ENCODE measurements around the gene FNIP1. TPM values are rescaled to one million over a fixed set of nuclear protein-coding genes. Genes with fewer than 3 reads are reported as not detected.

Gene FNIP1
- total and polyA plus RNA-seq, 2 of the 13 experiments (the other 11 are each of a cell fraction or from before 2014, with no cell fraction given), result 10.9 to 29.3 TPM

DNA sequence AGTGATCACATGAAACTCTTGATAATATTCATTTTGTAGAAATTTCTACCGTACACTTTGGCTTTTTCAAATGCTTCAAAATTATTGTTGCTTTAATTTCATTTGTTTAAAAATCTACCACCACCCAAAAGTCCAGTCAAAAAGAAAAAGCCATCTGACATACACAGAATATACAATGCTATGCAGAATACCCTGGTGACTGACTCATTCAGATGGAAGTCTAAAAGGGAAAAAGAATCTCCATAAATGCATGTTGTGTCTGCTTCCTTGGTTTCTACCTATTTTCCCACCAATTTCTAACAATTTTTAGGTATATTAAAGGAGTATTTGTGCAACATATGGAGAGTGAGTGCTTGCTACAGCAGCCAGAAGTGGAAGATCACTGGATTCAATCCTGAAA is 152.4 kb downstream of the FNIP1 start (continued):
- TF ChIP-seq FLYWCH1 (CRISPR knock-in tag; IDR thresholded peaks at IDR 0.05) (no peak), THAP7 (CRISPR knock-in tag; IDR thresholded peaks at IDR 0.05) (no peak), ZNF629 (CRISPR knock-in tag; conservative IDR thresholded peaks at IDR 0.05) (no peak), ATF2 (CRISPR knock-in tag; IDR thresholded peaks at IDR 0.05) (no peak), ZNF614 (CRISPR knock-in tag; IDR thresholded peaks at IDR 0.05; ENCODE audit: borderline replicate concordance) (no peak), SP140L (CRISPR knock-in tag; IDR thresholded peaks at IDR 0.05; ENCODE audit: borderline replicate concordance) (no peak), ZNF232 (CRISPR knock-in tag; IDR thresholded peaks at IDR 0.05; ENCODE audit: borderline replicate concordance) (no peak), ZNF691 (CRISPR knock-in tag; IDR thresholded peaks at IDR 0.05; ENCODE audit: borderline replicate concordance, low read depth) (no peak), ZBTB38 (CRISPR knock-in tag; IDR thresholded peaks at IDR 0.05) (no peak), ATF1 (CRISPR knock-in tag; IDR thresholded peaks at IDR 0.05) (no peak)
- TF ChIP-seq, protein P1, sequence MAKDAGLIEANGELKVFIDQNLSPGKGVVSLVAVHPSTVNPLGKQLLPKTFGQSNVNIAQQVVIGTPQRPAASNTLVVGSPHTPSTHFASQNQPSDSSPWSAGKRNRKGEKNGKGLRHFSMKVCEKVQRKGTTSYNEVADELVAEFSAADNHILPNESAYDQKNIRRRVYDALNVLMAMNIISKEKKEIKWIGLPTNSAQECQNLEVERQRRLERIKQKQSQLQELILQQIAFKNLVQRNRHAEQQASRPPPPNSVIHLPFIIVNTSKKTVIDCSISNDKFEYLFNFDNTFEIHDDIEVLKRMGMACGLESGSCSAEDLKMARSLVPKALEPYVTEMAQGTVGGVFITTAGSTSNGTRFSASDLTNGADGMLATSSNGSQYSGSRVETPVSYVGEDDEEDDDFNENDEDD (CRISPR knock-in tag; IDR thresholded peaks at IDR 0.05; ENCODE audit: borderline replicate concordance), result no peak

All from HepG2 (cell line).